H9 (cell line): ENCODE results near the gene ZMYND8. TPM values are rescaled to one million over a fixed set of nuclear protein-coding genes. Genes with fewer than 3 reads are reported as not detected.
"Not testable (repeated sequence)": the region's sequence is repeated elsewhere in the genome, so short reads cannot be mapped to it uniquely, and the experiment has no call there.

Source experiments
- DNase-seq: peaks from one replicate; pipeline ENCODE4 v3.0.0-alpha.2; 2017
- H2AFZ ChIP-seq: one replicate; pipeline ENCODE4 v1.6.1; 2013; ENCODE audit warnings: mild to moderate bottlenecking, low read length, control low read depth, moderate library complexity
- H2AK5ac ChIP-seq: 2 replicates; pipeline ENCODE4 v1.6.1; 2013; ENCODE audit warnings: low read length, control low read depth, mixed read lengths; ENCODE audit not compliant: insufficient read length
- H2BK120ac ChIP-seq: one replicate; pipeline ENCODE4 v1.6.1; 2013; ENCODE audit warnings: low read depth, mild to moderate bottlenecking, low read length, control low read depth, inconsistent platforms; ENCODE audit not compliant: poor library complexity, severe bottlenecking
- H2BK12ac ChIP-seq: 2 replicates; pipeline ENCODE4 v1.6.1; 2013; ENCODE audit warnings: low read length, control low read depth, mixed read lengths, low read depth; ENCODE audit not compliant: insufficient read length
- H2BK15ac ChIP-seq: 2 replicates; pipeline ENCODE4 v1.6.1; 2013; ENCODE audit warnings: low read depth, low read length, control low read depth
- H2BK20ac ChIP-seq: one replicate; pipeline ENCODE4 v1.6.1; 2013; ENCODE audit warnings: low read depth, mild to moderate bottlenecking, low read length, control low read depth, inconsistent platforms; ENCODE audit not compliant: poor library complexity, severe bottlenecking
- H2BK5ac ChIP-seq: 2 replicates; pipeline ENCODE4 v1.6.1; 2013; ENCODE audit warnings: low read length, control low read depth, mixed read lengths; ENCODE audit not compliant: insufficient read length
- H3K14ac ChIP-seq: 2 replicates; pipeline ENCODE4 v1.6.1; 2013; ENCODE audit warnings: low read length, control low read depth; ENCODE audit not compliant: insufficient read depth
- H3K18ac ChIP-seq: 2 replicates; pipeline ENCODE4 v1.6.1; 2013; ENCODE audit warnings: low read depth, mild to moderate bottlenecking, mixed read lengths, low read length, control low read depth; ENCODE audit not compliant: insufficient read length
- H3K23ac ChIP-seq: 2 replicates; pipeline ENCODE4 v1.6.1; 2013; ENCODE audit warnings: low read length, control low read depth, mixed read lengths, low read depth; ENCODE audit not compliant: insufficient read length
- H3K23me2 ChIP-seq: 2 replicates; pipeline ENCODE4 v1.6.1; 2013; ENCODE audit warnings: low read depth, mild to moderate bottlenecking, mixed read lengths, low read length, control low read depth; ENCODE audit not compliant: insufficient read length, poor library complexity, severe bottlenecking
- H3K27ac ChIP-seq: 2 replicates; pipeline ENCODE4 v1.5.1; 2013; ENCODE audit warnings: low read length, control low read depth, mixed read lengths, low read depth; ENCODE audit not compliant: insufficient read length
- H3K27me3 ChIP-seq: 2 replicates; pipeline ENCODE4 v1.6.1; 2013; ENCODE audit warnings: low read length, control low read depth, inconsistent platforms; ENCODE audit not compliant: insufficient read depth
- H3K4ac ChIP-seq: 2 replicates; pipeline ENCODE4 v1.6.1; 2013; ENCODE audit warnings: low read depth, mild to moderate bottlenecking, control low read depth, inconsistent platforms, low read length, moderate library complexity
- H3K4me1 ChIP-seq: 2 replicates; pipeline ENCODE4 v1.6.1; 2013; ENCODE audit warnings: low read length, control low read depth, inconsistent platforms; ENCODE audit not compliant: insufficient read depth
- H3K4me2 ChIP-seq: 2 replicates; pipeline ENCODE4 v1.6.1; 2013; ENCODE audit warnings: low read length, control low read depth, mixed read lengths; ENCODE audit not compliant: insufficient read length, insufficient read depth
- H3K56ac ChIP-seq: 2 replicates; pipeline ENCODE4 v1.6.1; 2013; ENCODE audit warnings: low read depth, mild to moderate bottlenecking, mixed read lengths, low read length, control low read depth; ENCODE audit not compliant: insufficient read length
- H3K79me1 ChIP-seq: 2 replicates; pipeline ENCODE4 v1.6.1; 2013; ENCODE audit warnings: low read depth, mild to moderate bottlenecking, moderate library complexity, low read length, control low read depth, inconsistent platforms; ENCODE audit not compliant: insufficient read depth, poor library complexity, severe bottlenecking
- H3K79me2 ChIP-seq: 2 replicates; pipeline ENCODE4 v1.6.1; 2013; ENCODE audit warnings: low read length, control low read depth, inconsistent platforms; ENCODE audit not compliant: insufficient read depth
- H3K9ac ChIP-seq: 2 replicates; pipeline ENCODE4 v1.6.1; 2013; ENCODE audit warnings: low read length, control low read depth, mixed read lengths; ENCODE audit not compliant: insufficient read length; ENCODE audit errors: extremely low read depth
- H3K9me3 ChIP-seq: one replicate; pipeline ENCODE4 v1.6.1; 2013; ENCODE audit warnings: low read depth, low read length, inconsistent platforms; ENCODE audit not compliant: control insufficient read depth
- H3T11ph ChIP-seq: one replicate; pipeline ENCODE4 v1.6.1; 2013; ENCODE audit warnings: mild to moderate bottlenecking, low read length, control low read depth, inconsistent platforms
- H4K20me1 ChIP-seq: one replicate; pipeline ENCODE4 v1.6.1; 2013; ENCODE audit not compliant: control insufficient read depth, insufficient read length, insufficient read depth
- H4K5ac ChIP-seq: 2 replicates; pipeline ENCODE4 v1.6.1; 2013; ENCODE audit warnings: low read depth, mild to moderate bottlenecking, mixed read lengths, low read length, control low read depth; ENCODE audit not compliant: insufficient read length
- H4K8ac ChIP-seq: replicated peaks from 2 replicates; pipeline ENCODE4 v1.6.1; 2013; ENCODE audit warnings: low read length, control low read depth, mixed read lengths, low read depth; ENCODE audit not compliant: insufficient read length
- H4K91ac ChIP-seq: 2 replicates; pipeline ENCODE4 v1.6.1; 2013; ENCODE audit warnings: low read depth, mild to moderate bottlenecking, moderate library complexity, mixed read lengths, low read length, control low read depth; ENCODE audit not compliant: insufficient read length
- H3K27ac Mint-ChIP-seq, 3 experiments: 2 replicates in 2 of 3; 3 replicates in 1 of 3; pipeline ENCODE4 v1.8.0; 2020 to 2021; ENCODE audit warnings: mixed read lengths in 3 of 3, mild to moderate bottlenecking in 1 of 3, moderate library complexity in 1 of 3
- H3K27me3 Mint-ChIP-seq: 2 replicates; pipeline ENCODE4 v1.8.0; 2021; ENCODE audit warnings: low read depth, mild to moderate bottlenecking, moderate library complexity, mixed read lengths
- H3K36me3 Mint-ChIP-seq, 3 experiments: 2 replicates in 2 of 3; 3 replicates in 1 of 3; pipeline ENCODE4 v1.8.0; 2020 to 2021; ENCODE audit warnings: low read depth in 3 of 3, mixed read lengths in 3 of 3; ENCODE audit not compliant: insufficient read depth in 1 of 3
- H3K4me1 Mint-ChIP-seq, 2 experiments: 2 replicates each; pipeline ENCODE4 v1.8.0; 2020; ENCODE audit warnings: mixed read lengths in 2 of 2
- H3K4me3 Mint-ChIP-seq, 2 experiments: 2 replicates in 1 of 2; 3 replicates in 1 of 2; pipeline ENCODE4 v1.8.0; 2020 to 2021; ENCODE audit warnings: mild to moderate bottlenecking in 2 of 2, mixed read lengths in 2 of 2, moderate library complexity in 1 of 2
- H3K9me3 Mint-ChIP-seq, 2 experiments: 2 replicates in 1 of 2; 3 replicates in 1 of 2; pipeline ENCODE4 v1.8.0; 2020; ENCODE audit warnings: mild to moderate bottlenecking in 2 of 2, mixed read lengths in 2 of 2, moderate library complexity in 1 of 2
- CTCF ChIP-seq: fragments of 200-600 bp; sonication (generic); conservative IDR thresholded peaks from 3 replicates; pipeline ENCODE4 v1.8.0; 2021; ENCODE audit warnings: antibody characterized with exemption, mild to moderate bottlenecking
- WGBS: extraction: QIAGEN DNeasy Blood & Tissue Kit; methylation state at CpG from one replicate; pipeline ENCODE4 v1.1.7; 2013; ENCODE audit warnings: missing lambda C conversion rate, low lambda C conversion rate, mixed read lengths; ENCODE audit not compliant: insufficient read length; ENCODE audit errors: extremely low coverage; 5-methylcytosine and 5-hydroxymethylcytosine counted together
- total RNA-seq: library from RNA; stranded (reverse); gene quantifications from 2 replicates; pipeline ENCODE4 v1.2.1, GENCODE V29; 2021

ZMYND8 gene
- total RNA-seq, 1 experiment from 2014 or later = 158 TPM

- no peaks in the 10 kb centered on the region; a peak in 1 of 5 replicates for H3K9me3 Mint-ChIP-seq
These were observed 20.7 kb upstream of the ZMYND8 start for GRCh38 chr20:47377122-47377722.

GRCh38 chr20:47376096-47376643, 19.7 kb upstream of the ZMYND8 start:
- not testable (repeated sequence) for H3K9ac ChIP-seq, H3K18ac ChIP-seq, H2BK20ac ChIP-seq, H2BK12ac ChIP-seq, H3K27ac Mint-ChIP-seq, H4K91ac ChIP-seq, H3T11ph ChIP-seq, H3K4ac ChIP-seq, DNase-seq, H3K9me3 ChIP-seq, H3K23me2 ChIP-seq, H4K20me1 ChIP-seq, H3K27me3 ChIP-seq, H4K8ac ChIP-seq, H3K36me3 Mint-ChIP-seq, H3K14ac ChIP-seq, H2BK120ac ChIP-seq, H3K9me3 Mint-ChIP-seq, H3K4me3 Mint-ChIP-seq, H3K27me3 Mint-ChIP-seq, H2AFZ ChIP-seq, H3K23ac ChIP-seq, H3K79me2 ChIP-seq, H3K4me1 ChIP-seq, H3K4me2 ChIP-seq, H2BK15ac ChIP-seq, H3K27ac ChIP-seq, H4K5ac ChIP-seq, H2AK5ac ChIP-seq, H2BK5ac ChIP-seq, H3K79me1 ChIP-seq, H3K56ac ChIP-seq
- peaks cover 27 to 32% of the 10 kb centered on the region in 2 experiments for H3K4me1 Mint-ChIP-seq
- WGBS = no CpG with 5 or more reads among the region's 7 CpGs

More at GRCh38 chr20:47377122-47377722, 20.7 kb upstream of the ZMYND8 start:
- no peaks in the 10 kb centered on the region for H3K79me1 ChIP-seq
- no peak overlapping the region for H2BK120ac ChIP-seq
- H2BK5ac ChIP-seq = no peak overlapping the region
- 0 out of 7 replicates have a peak, but pooled peaks cover 0 to 2% (median 0%) of the 10 kb centered on the region in 3 experiments for H3K36me3 Mint-ChIP-seq
- no peak overlapping the region for H4K5ac ChIP-seq
- no peak overlapping the region for H4K8ac ChIP-seq
- no peaks in the 10 kb centered on the region for H4K20me1 ChIP-seq
- no peak overlapping the region for H3K18ac ChIP-seq
- H3K27me3 Mint-ChIP-seq = no peaks in the 10 kb centered on the region
- H2BK12ac ChIP-seq = no peak overlapping the region
- H3K56ac ChIP-seq = no peak overlapping the region
- peak overlapping the region; percentile 13 to 60 (median 41); a peak in 3 of 7 replicates for H3K27ac Mint-ChIP-seq
- peaks cover 17 to 23% of the 10 kb centered on the region in 2 experiments for H3K4me1 Mint-ChIP-seq
- no peak overlapping the region for H2BK20ac ChIP-seq
- no peak overlapping the region for H2AK5ac ChIP-seq
- DNase-seq = no peak
- no peak overlapping the region for H3K27ac ChIP-seq
- H3K4me2 ChIP-seq = no peak overlapping the region
- no peaks in the 10 kb centered on the region for H3K27me3 ChIP-seq
- no peak overlapping the region for H2BK15ac ChIP-seq
- TF ChIP-seq CTCF = no peak; the same call in 2 of the 3 replicates
- peaks cover 9% of the 10 kb centered on the region for H3K4me1 ChIP-seq
- peak overlapping the region; percentile 56; the same call in 1 of the 2 replicates for H3K14ac ChIP-seq
- no peak overlapping the region for H3K9ac ChIP-seq
- H2AFZ ChIP-seq = no peak overlapping the region
- H4K91ac ChIP-seq = no peak overlapping the region
- no peaks in the 10 kb centered on the region for H3K23me2 ChIP-seq
- no peak overlapping the region for H3T11ph ChIP-seq
- no peaks in the 10 kb centered on the region for H3K9me3 ChIP-seq
- H3K23ac ChIP-seq = no peak overlapping the region
- WGBS = no CpG with 5 or more reads among the region's 4 CpGs
- no peak overlapping the region for H3K4ac ChIP-seq
- H3K4me3 Mint-ChIP-seq = no peak overlapping the region
- H3K79me2 ChIP-seq = no peaks in the 10 kb centered on the region
